GM18508 (cell line): ENCODE results near the gene PSMC5.

ENCODE experiments used
- ATAC-seq: cut with Tn5 transposase; IDR thresholded peaks from one replicate; pipeline ENCODE4 v1.9.1; 2021; ENCODE audit warnings: moderate number of reproducible peaks; ENCODE audit not compliant: insufficient read depth, unreplicated experiment

PSMC5 gene

GRCh38 chr17:63819585-63820537 is 7.4 kb upstream of the PSMC5 start:
- ATAC-seq: no peak

- ATAC-seq: no peak
These were observed 6.2 kb upstream of the PSMC5 start for GRCh38 chr17:63820963-63821561.

GRCh38 chr17:63821804-63822203 is 5.4 kb upstream of the PSMC5 start:
- no peak for ATAC-seq

GRCh38 chr17:63822537-63822936 is 4.7 kb upstream of the PSMC5 start:
- no peak for ATAC-seq

- ATAC-seq: no peak
These were observed 3.4 kb upstream of the PSMC5 start for GRCh38 chr17:63823659-63824331.

- no peak for ATAC-seq
These were observed 2.9 kb upstream of the PSMC5 start for GRCh38 chr17:63824362-63824761.

GRCh38 chr17:63826468-63827001 is 696 bp upstream of the PSMC5 start:
- ATAC-seq: no peak

- no peak for ATAC-seq
These were observed 580 bp downstream of the PSMC5 start for GRCh38 chr17:63827801-63828221.

- no peak for ATAC-seq
These were observed 1.7 kb downstream of the PSMC5 start for GRCh38 chr17:63828936-63829335.

GRCh38 chr17:63830278-63830677 is 3.0 kb downstream of the PSMC5 start:
- ATAC-seq: no peak

GRCh38 chr17:63830904-63831491 is 3.8 kb downstream of the PSMC5 start:
- no peak for ATAC-seq

- ATAC-seq: no peak
These were observed 4.3 kb downstream of the PSMC5 start for GRCh38 chr17:63831505-63831904.

- ATAC-seq: no peak
These were observed 4.8 kb downstream of the PSMC5 start for GRCh38 chr17:63832014-63832413.

GRCh38 chr17:63832455-63832854 is 5.2 kb downstream of the PSMC5 start:
- no peak for ATAC-seq

- no peak for ATAC-seq
These were observed 6.0 kb downstream of the PSMC5 start for GRCh38 chr17:63833026-63833740.

- ATAC-seq: no peak
These were observed 6.6 kb downstream of the PSMC5 start for GRCh38 chr17:63833741-63834373.

GRCh38 chr17:63834431-63835166 is 7.4 kb downstream of the PSMC5 start:
- no peak for ATAC-seq

GRCh38 chr17:63835167-63835720 is 8.0 kb downstream of the PSMC5 start:
- no peak for ATAC-seq
